Natural killer cell treated with Interleukin-12 subunit alpha and Interleukin-12 subunit beta and Interleukin-15 and Interleukin-18, amount 100 ng/mL, for 72 hours (primary cell): ENCODE data around the gene NDUFB7. TPM values are rescaled to one million over a fixed set of nuclear protein-coding genes. Genes with fewer than 3 reads are reported as not detected.
"Not testable (repeated sequence)": the region's sequence is repeated elsewhere in the genome, so short reads cannot be mapped to it uniquely, and the experiment has no call there.

Experiments
- ATAC-seq, 2 donors: fragments of 150-1000 bp; cut with Tn5 transposase in 1 of 2; sonication (Bioruptor Pico), chemical (Tn5 transposase) in 1 of 2; 2 replicates each; pipeline ENCODE4 v1.10.0; 2021
- DNase-seq: peaks from one replicate; pipeline ENCODE4 v3.0.0; 2022; ENCODE audit warnings: low spot score
- H3K27ac Mint-ChIP-seq, 2 donors: 1 replicate in 1 of 2; 2 replicates in 1 of 2; pipeline ENCODE4 v1.8.0; 2022; ENCODE audit warnings: mixed read lengths in 2 of 2, mild to moderate bottlenecking in 1 of 2, moderate library complexity in 1 of 2
- H3K27me3 Mint-ChIP-seq, 2 donors: 1 replicate in 1 of 2; 2 replicates in 1 of 2; pipeline ENCODE4 v1.8.0; 2022; ENCODE audit warnings: mixed read lengths in 2 of 2
- H3K36me3 Mint-ChIP-seq: one replicate; pipeline ENCODE4 v1.8.0; 2022; ENCODE audit warnings: mixed read lengths
- H3K4me1 Mint-ChIP-seq, 2 donors: 1 replicate in 1 of 2; 2 replicates in 1 of 2; pipeline ENCODE4 v1.8.0; 2022; ENCODE audit warnings: low read depth in 2 of 2, mixed read lengths in 2 of 2, mild to moderate bottlenecking in 1 of 2
- H3K4me3 Mint-ChIP-seq: one replicate; pipeline ENCODE4 v1.8.0; 2022; ENCODE audit warnings: mixed read lengths
- H3K9me3 Mint-ChIP-seq: 2 replicates; pipeline ENCODE4 v1.8.0; 2022; ENCODE audit warnings: mixed read lengths
- total RNA-seq, 2 donors: library from RNA; stranded (reverse); gene quantifications; one replicate each; pipeline ENCODE4 v1.2.3, GENCODE V29; 2022

NDUFB7 gene
- total RNA-seq, 2 donors from 2014 or later, result 109 to 167 TPM

GRCh38 chr19:14585187-14585586 lies 13.3 kb upstream of the NDUFB7 start:
- not testable (repeated sequence) for DNase-seq, H3K4me1 Mint-ChIP-seq, H3K27ac Mint-ChIP-seq, H3K9me3 Mint-ChIP-seq, H3K36me3 Mint-ChIP-seq, H3K4me3 Mint-ChIP-seq, H3K27me3 Mint-ChIP-seq
- ATAC-seq, result peak; percentile 93 to 97

GRCh38 chr19:14584372-14584771 lies 12.5 kb upstream of the NDUFB7 start:
- not testable (repeated sequence) for DNase-seq, H3K27ac Mint-ChIP-seq, ATAC-seq, H3K4me3 Mint-ChIP-seq, H3K36me3 Mint-ChIP-seq, H3K27me3 Mint-ChIP-seq, H3K4me1 Mint-ChIP-seq, H3K9me3 Mint-ChIP-seq

GRCh38 chr19:14582894-14583340 lies 11.1 kb upstream of the NDUFB7 start, which contains the start of gene CLEC17A:
Gene CLEC17A, plus strand, starts transcription at chr19:14583084. Its CDS starts 77 bp downstream, at chr19:14583161.
- ATAC-seq (no peak), DNase-seq (no peak)
- no peaks in the 10 kb centered on the region for H3K4me1 Mint-ChIP-seq
- H3K9me3 Mint-ChIP-seq, result no peaks in the 10 kb centered on the region
- H3K36me3 Mint-ChIP-seq, result no peaks in the 10 kb centered on the region
- H3K27me3 Mint-ChIP-seq, result peaks cover 0 to 5% of the 10 kb centered on the region in 2 donors
- H3K27ac Mint-ChIP-seq, result no peak within 1 kb of the TSS
- no peak within 1 kb of the TSS for H3K4me3 Mint-ChIP-seq

- Mint-ChIP-seq H3K27me3 (peaks cover 0 to 5% of the 10 kb centered on the region in 2 donors), H3K4me1 (no peaks in the 10 kb centered on the region), H3K9me3 (no peaks in the 10 kb centered on the region), H3K27ac (no peak overlapping the region), H3K4me3 (no peak overlapping the region), H3K36me3 (no peaks in the 10 kb centered on the region)
- no peak for ATAC-seq
- no peak for DNase-seq
These were observed 8.9 kb upstream of the NDUFB7 start for GRCh38 chr19:14580623-14581237.

GRCh38 chr19:14577885-14578427 lies 6.1 kb upstream of the NDUFB7 start:
- H3K27ac Mint-ChIP-seq, result peak overlapping the region in 1 of 2 donors; percentile 45
- H3K27me3 Mint-ChIP-seq, result no peaks in the 10 kb centered on the region
- no peak for ATAC-seq
- no peak for DNase-seq
- no peak overlapping the region for H3K4me3 Mint-ChIP-seq
- H3K9me3 Mint-ChIP-seq, result no peaks in the 10 kb centered on the region
- H3K4me1 Mint-ChIP-seq, result peaks cover 0 to 7% of the 10 kb centered on the region in 2 donors
- no peaks in the 10 kb centered on the region for H3K36me3 Mint-ChIP-seq

GRCh38 chr19:14577264-14577663 lies 5.4 kb upstream of the NDUFB7 start:
- no peak overlapping the region for H3K4me3 Mint-ChIP-seq
- peaks cover 0 to 7% of the 10 kb centered on the region in 2 donors for H3K4me1 Mint-ChIP-seq
- DNase-seq (no peak), ATAC-seq (no peak)
- H3K27ac Mint-ChIP-seq, result peak overlapping the region in 1 of 2 donors; percentile 45
- H3K27me3 Mint-ChIP-seq, result no peaks in the 10 kb centered on the region
- H3K9me3 Mint-ChIP-seq, result no peaks in the 10 kb centered on the region
- no peaks in the 10 kb centered on the region for H3K36me3 Mint-ChIP-seq

GRCh38 chr19:14576363-14576762 lies 4.5 kb upstream of the NDUFB7 start:
- no peak for DNase-seq
- H3K27me3 Mint-ChIP-seq, result no peaks in the 10 kb centered on the region
- no peaks in the 10 kb centered on the region for H3K36me3 Mint-ChIP-seq
- H3K4me1 Mint-ChIP-seq, result peaks cover 4 to 9% of the 10 kb centered on the region in 2 donors
- no peaks in the 10 kb centered on the region for H3K9me3 Mint-ChIP-seq
- no peak for ATAC-seq
- H3K4me3 Mint-ChIP-seq, result no peak overlapping the region
- no peak overlapping the region for H3K27ac Mint-ChIP-seq

GRCh38 chr19:14575428-14575980 lies 3.6 kb upstream of the NDUFB7 start:
- Mint-ChIP-seq H3K36me3 (no peaks in the 10 kb centered on the region), H3K27ac (no peak overlapping the region), H3K9me3 (no peaks in the 10 kb centered on the region), H3K27me3 (no peaks in the 10 kb centered on the region), H3K4me1 (peaks cover 4 to 16% of the 10 kb centered on the region in 2 donors), H3K4me3 (no peak overlapping the region)
- DNase-seq (no peak), ATAC-seq (no peak)

- DNase-seq, result no peak
- Mint-ChIP-seq H3K4me1 (peaks cover 21 to 45% of the 10 kb centered on the region in 2 donors), H3K27ac (peak overlapping the region; percentile 78 to 90)
These were observed 870 bp downstream of the NDUFB7 start for GRCh38 chr19:14570864-14571527.

GRCh38 chr19:14567079-14567478 lies 4.8 kb downstream of the NDUFB7 start:
- no peaks in the 10 kb centered on the region for H3K36me3 Mint-ChIP-seq
- no peaks in the 10 kb centered on the region for H3K9me3 Mint-ChIP-seq
- H3K4me3 Mint-ChIP-seq, result peak overlapping the region; percentile 36
- H3K4me1 Mint-ChIP-seq, result peaks cover 26 to 52% of the 10 kb centered on the region in 2 donors
- no peak for ATAC-seq
- peak overlapping the region; percentile 51 to 87 for H3K27ac Mint-ChIP-seq
- no peak for DNase-seq
- H3K27me3 Mint-ChIP-seq, result no peaks in the 10 kb centered on the region

More at GRCh38 chr19:14570864-14571527, 870 bp downstream of the NDUFB7 start:
- Mint-ChIP-seq H3K4me3 (peak overlapping the region; percentile 95), H3K36me3 (no peaks in the 10 kb centered on the region), H3K9me3 (no peaks in the 10 kb centered on the region), H3K27me3 (no peaks in the 10 kb centered on the region)
- ATAC-seq, result no peak

GRCh38 chr19:14566712-14567077 lies 5.2 kb downstream of the NDUFB7 start:
- no peak for DNase-seq
- no peaks in the 10 kb centered on the region for H3K27me3 Mint-ChIP-seq
- H3K27ac Mint-ChIP-seq, result peak overlapping the region; percentile 51 to 87
- H3K36me3 Mint-ChIP-seq, result no peaks in the 10 kb centered on the region
- no peaks in the 10 kb centered on the region for H3K9me3 Mint-ChIP-seq
- no peak for ATAC-seq
- peaks cover 29 to 53% of the 10 kb centered on the region in 2 donors for H3K4me1 Mint-ChIP-seq
- H3K4me3 Mint-ChIP-seq, result no peak overlapping the region

- Mint-ChIP-seq H3K27me3 (no peaks in the 10 kb centered on the region), H3K27ac (peak overlapping the region in 1 of 2 donors; percentile 51), H3K9me3 (no peaks in the 10 kb centered on the region), H3K4me3 (peak overlapping the region; percentile 8), H3K4me1 (peaks cover 29 to 52% of the 10 kb centered on the region in 2 donors), H3K36me3 (no peaks in the 10 kb centered on the region)
- ATAC-seq (no peak), DNase-seq (no peak)
These were observed 5.8 kb downstream of the NDUFB7 start for GRCh38 chr19:14565765-14566711.

GRCh38 chr19:14565298-14565679 lies 6.6 kb downstream of the NDUFB7 start:
- Mint-ChIP-seq H3K4me1 (peaks cover 29 to 49% of the 10 kb centered on the region in 2 donors), H3K9me3 (no peaks in the 10 kb centered on the region)

More at GRCh38 chr19:14565298-14565679, 6.6 kb downstream of the NDUFB7 start:
- Mint-ChIP-seq H3K27ac (no peak overlapping the region), H3K27me3 (no peaks in the 10 kb centered on the region), H3K36me3 (no peaks in the 10 kb centered on the region), H3K4me3 (no peak overlapping the region)
- DNase-seq (no peak), ATAC-seq (no peak)
